Type B pancreatic cell (in vitro differentiated cells): ENCODE measurements around the gene MAB21L4. TPM values are rescaled to one million over a fixed set of nuclear protein-coding genes. Genes with fewer than 3 reads are reported as not detected.

Experiments
- DNase-seq: peaks from one replicate; pipeline ENCODE4 v3.0.0; 2021; ENCODE audit warnings: mixed read lengths; ENCODE audit not compliant: unreplicated experiment; ENCODE audit errors: extremely low spot score
- H3K27ac Mint-ChIP-seq: 2 replicates; pipeline ENCODE4 v1.8.0; 2021; ENCODE audit warnings: mild to moderate bottlenecking, mixed read lengths
- H3K27me3 Mint-ChIP-seq: 2 replicates; pipeline ENCODE4 v1.8.0; 2021; ENCODE audit warnings: mixed read lengths
- H3K36me3 Mint-ChIP-seq: 2 replicates; pipeline ENCODE4 v1.8.0; 2021; ENCODE audit warnings: mixed read lengths
- H3K4me1 Mint-ChIP-seq: one replicate; pipeline ENCODE4 v1.8.0; 2021; ENCODE audit warnings: mixed read lengths; ENCODE audit not compliant: unreplicated experiment
- H3K4me3 Mint-ChIP-seq: 2 replicates; pipeline ENCODE4 v1.8.0; 2021; ENCODE audit warnings: mild to moderate bottlenecking, mixed read lengths
- H3K9me3 Mint-ChIP-seq: 2 replicates; pipeline ENCODE4 v1.8.0; 2021; ENCODE audit warnings: mixed read lengths
- CTCF ChIP-seq: fragments of 200-600 bp; sonication (generic); conservative IDR thresholded peaks from 2 replicates; pipeline ENCODE4 v1.5.0; 2021; ENCODE audit warnings: antibody characterized with exemption, mild to moderate bottlenecking
- total RNA-seq: library from RNA; stranded (reverse); gene quantifications from 2 replicates; pipeline ENCODE4 v1.2.1, GENCODE V29; 2021; ENCODE audit warnings: low replicate concordance

The MAB21L4 gene
- total RNA-seq, 1 donor from 2014 or later: 62.0 TPM

- DNase-seq: no peak
Measured at GRCh38 chr2:240917684-240918257, 21.8 kb upstream of the MAB21L4 start.

GRCh38 chr2:240917009-240917683 is 21.2 kb upstream of the MAB21L4 start:
- no peak for TF ChIP-seq CTCF
- peak; percentile 70 for DNase-seq
- no peak overlapping the region for H3K27ac Mint-ChIP-seq
- H3K36me3 Mint-ChIP-seq: no peaks in the 10 kb centered on the region
- peaks cover 11% of the 10 kb centered on the region for H3K4me1 Mint-ChIP-seq
- H3K4me3 Mint-ChIP-seq: no peak overlapping the region
- no peaks in the 10 kb centered on the region for H3K9me3 Mint-ChIP-seq
- peaks cover under 1% of the 10 kb centered on the region for H3K27me3 Mint-ChIP-seq

More at GRCh38 chr2:240917684-240918257, 21.8 kb upstream of the MAB21L4 start:
- H3K9me3 Mint-ChIP-seq: no peaks in the 10 kb centered on the region
- no peaks in the 10 kb centered on the region for H3K36me3 Mint-ChIP-seq
- peaks cover 5% of the 10 kb centered on the region for H3K4me1 Mint-ChIP-seq
- no peak for TF ChIP-seq CTCF
- H3K4me3 Mint-ChIP-seq: no peak overlapping the region
- H3K27ac Mint-ChIP-seq: no peak overlapping the region
- no peaks in the 10 kb centered on the region for H3K27me3 Mint-ChIP-seq

DNA sequence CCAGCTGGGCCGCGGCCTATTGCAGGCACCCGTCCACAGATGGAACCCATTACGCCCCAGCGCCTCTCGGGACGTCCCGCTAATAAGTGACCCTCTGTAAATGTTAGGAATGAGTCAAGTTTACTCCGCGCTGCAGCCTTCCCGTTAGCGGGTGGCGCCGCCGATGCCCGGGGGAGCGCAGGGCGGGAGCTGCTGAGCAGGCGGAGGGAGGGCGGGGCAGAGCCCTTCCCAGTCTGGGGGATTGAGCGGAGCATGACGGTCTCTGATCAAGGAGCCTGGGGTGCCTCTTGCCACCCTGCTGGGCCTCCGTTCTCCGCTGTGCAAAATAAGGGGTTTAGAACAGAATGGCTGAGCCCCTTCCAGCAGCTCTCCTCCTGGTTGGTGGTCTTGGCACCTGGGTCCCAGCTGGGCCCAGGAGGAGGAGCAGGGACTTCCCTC is 20.6 kb upstream of the MAB21L4 start:
- H3K27ac Mint-ChIP-seq: no peak overlapping the region
- H3K27me3 Mint-ChIP-seq: peaks cover 3% of the 10 kb centered on the region
- H3K36me3 Mint-ChIP-seq: no peaks in the 10 kb centered on the region
- peaks cover 16% of the 10 kb centered on the region for H3K4me1 Mint-ChIP-seq
- peak overlapping the region; percentile 39 for H3K4me3 Mint-ChIP-seq
- H3K9me3 Mint-ChIP-seq: no peaks in the 10 kb centered on the region
- TF ChIP-seq CTCF: no peak
- no peak for DNase-seq

GRCh38 chr2:240915526-240916341 is 19.8 kb upstream of the MAB21L4 start:
- Mint-ChIP-seq H3K9me3 (no peaks in the 10 kb centered on the region), H3K27ac (no peak overlapping the region), H3K4me1 (peaks cover 16% of the 10 kb centered on the region), H3K36me3 (no peaks in the 10 kb centered on the region), H3K4me3 (no peak overlapping the region), H3K27me3 (peaks cover 3% of the 10 kb centered on the region)
- DNase-seq: no peak
- no peak for TF ChIP-seq CTCF

GRCh38 chr2:240914645-240915525 is 18.9 kb upstream of the MAB21L4 start:
- Mint-ChIP-seq H3K9me3 (no peaks in the 10 kb centered on the region), H3K27ac (no peak overlapping the region), H3K36me3 (no peaks in the 10 kb centered on the region), H3K4me1 (peaks cover 16% of the 10 kb centered on the region), H3K4me3 (no peak overlapping the region), H3K27me3 (peaks cover 3% of the 10 kb centered on the region)
- TF ChIP-seq CTCF: peak; percentile 45
- no peak for DNase-seq
